Smooth muscle cell (in vitro differentiated cells): ENCODE results near the gene CEP43. TPM values are rescaled to one million over a fixed set of nuclear protein-coding genes. Genes with fewer than 3 reads are reported as not detected.

Experiments used
- DNase-seq: peaks from one replicate; lab custom pipeline; 2025; ENCODE audit not compliant: unreplicated experiment; lab: John Stamatoyannopoulos, UW
- H2AFZ ChIP-seq: fragments of 200-600 bp; sonication (generic); 2 replicates; pipeline ENCODE4 v1.6.0; 2016; ENCODE audit warnings: antibody characterized with exemption, low read depth, mild to moderate bottlenecking
- H3F3A ChIP-seq: fragments of 200-600 bp; sonication (generic); 2 replicates; pipeline ENCODE4 v1.6.0; 2017; ENCODE audit warnings: antibody characterized with exemption, low read depth
- H3K27ac ChIP-seq: fragments of 200-600 bp; sonication (generic); 2 replicates; pipeline ENCODE4 v1.5.1; 2016; ENCODE audit warnings: low read depth, mild to moderate bottlenecking
- H3K27me3 ChIP-seq: fragments of 200-600 bp; sonication (generic); 2 replicates; pipeline ENCODE4 v1.6.1; 2016; ENCODE audit warnings: low read depth, mild to moderate bottlenecking
- H3K36me3 ChIP-seq: fragments of 200-600 bp; sonication (generic); 2 replicates; pipeline ENCODE4 v1.5.1; 2016; ENCODE audit warnings: low read depth
- H3K4me1 ChIP-seq: fragments of 200-600 bp; sonication (generic); 2 replicates; pipeline ENCODE4 v1.5.1; 2016; ENCODE audit warnings: low read depth
- H3K4me2 ChIP-seq: fragments of 200-600 bp; sonication (generic); 2 replicates; pipeline ENCODE4 v1.6.0; 2016; ENCODE audit warnings: mild to moderate bottlenecking
- H3K4me3 ChIP-seq: fragments of 200-600 bp; sonication (generic); 2 replicates; pipeline ENCODE4 v1.5.1; 2016; ENCODE audit warnings: mild to moderate bottlenecking
- H3K79me2 ChIP-seq: fragments of 200-600 bp; sonication (generic); 2 replicates; pipeline ENCODE4 v1.6.0; 2016; ENCODE audit warnings: low read depth, mild to moderate bottlenecking
- H3K9ac ChIP-seq: fragments of 200-600 bp; sonication (generic); 2 replicates; pipeline ENCODE4 v1.6.0; 2016; ENCODE audit warnings: low read depth
- H3K9me3 ChIP-seq: fragments of 200-600 bp; sonication (generic); replicated peaks from 2 replicates; pipeline ENCODE4 v1.5.1; 2016; ENCODE audit warnings: low read depth
- H4K20me1 ChIP-seq: fragments of 200-600 bp; sonication (generic); 2 replicates; pipeline ENCODE4 v1.6.0; 2016; ENCODE audit warnings: low read depth
- WGBS: methylation state at CpG from one replicate; pipeline ENCODE4 v1.1.7; 2016; ENCODE audit warnings: low lambda C conversion rate; 5-methylcytosine and 5-hydroxymethylcytosine counted together
- polyA plus RNA-seq: library from polyadenylated mRNA; unstranded; fragments of >200 nt; fragmentation: Nextera tagmentation; extraction: Ambion mirVana; gene quantifications from 2 replicates; pipeline ENCODE4 v1.2.1, GENCODE V29; 2016
- total RNA-seq: library from RNA; depleted of rRNA; stranded (reverse); fragments of >200 nt; gene quantifications from 2 replicates; pipeline ENCODE4 v1.2.3, GENCODE V29; 2014
- TF ChIP-seq, protein P1 (sequence below): fragments of 200-600 bp; sonication (generic); IDR thresholded peaks from 2 replicates; pipeline ENCODE4 v1.5.1; 2017; ENCODE audit warnings: borderline replicate concordance, mild to moderate bottlenecking, antibody characterized with exemption; ENCODE audit not compliant: insufficient read depth, poor library complexity, severe bottlenecking

CEP43 gene
- total and polyA plus RNA-seq, 2 experiments from 2014 or later = 13.2 to 16.0 TPM

DNA sequence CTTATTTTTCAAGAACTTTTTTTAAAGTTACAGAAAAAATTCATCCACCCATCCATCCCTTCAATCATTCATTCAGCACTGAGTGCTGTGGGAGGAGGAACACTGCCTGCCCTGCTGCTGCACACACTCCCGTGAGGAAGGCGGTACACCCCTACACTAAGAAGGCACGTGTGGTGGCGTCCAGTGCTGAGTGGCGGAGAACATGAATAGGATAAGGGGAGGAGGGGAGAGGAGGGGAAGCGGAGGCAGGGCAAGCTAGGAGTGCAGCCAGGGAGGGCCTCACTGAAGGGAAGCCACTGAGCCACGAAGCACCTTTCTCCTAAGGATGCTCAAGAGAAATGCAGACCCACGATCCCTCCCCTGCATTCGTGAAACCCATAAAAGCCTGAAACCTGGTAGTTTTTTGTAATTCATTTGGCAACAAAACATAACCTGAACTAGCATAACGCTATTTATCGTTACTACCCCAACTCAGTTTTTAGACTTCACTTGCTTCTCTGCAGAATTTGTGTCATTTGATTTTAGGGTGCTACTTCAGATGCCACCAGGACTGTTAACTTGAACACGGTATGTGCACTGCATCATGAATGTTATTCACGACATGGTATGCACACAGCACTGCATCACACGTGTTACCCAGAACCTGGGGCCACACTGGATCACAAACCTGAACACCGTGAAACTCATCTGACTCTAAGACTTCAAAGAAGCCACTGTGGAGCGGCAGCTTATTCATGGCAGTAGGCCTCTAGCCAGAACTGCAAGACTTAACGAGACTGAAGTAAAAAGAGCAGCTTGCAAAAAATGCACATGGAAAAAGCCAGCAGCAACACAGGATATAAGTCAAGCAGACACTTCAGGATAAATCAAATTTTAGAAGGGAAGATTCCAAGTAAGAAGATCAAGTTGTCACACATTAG, 46.4 kb upstream of the CEP43 start:
- no peak overlapping the region for H3K9ac ChIP-seq
- H3K27ac ChIP-seq = no peak overlapping the region
- no peaks in the 10 kb centered on the region for H3K9me3 ChIP-seq
- no peak overlapping the region for H2AFZ ChIP-seq
- no peaks in the 10 kb centered on the region for H3K36me3 ChIP-seq
- TF ChIP-seq, protein P1, sequence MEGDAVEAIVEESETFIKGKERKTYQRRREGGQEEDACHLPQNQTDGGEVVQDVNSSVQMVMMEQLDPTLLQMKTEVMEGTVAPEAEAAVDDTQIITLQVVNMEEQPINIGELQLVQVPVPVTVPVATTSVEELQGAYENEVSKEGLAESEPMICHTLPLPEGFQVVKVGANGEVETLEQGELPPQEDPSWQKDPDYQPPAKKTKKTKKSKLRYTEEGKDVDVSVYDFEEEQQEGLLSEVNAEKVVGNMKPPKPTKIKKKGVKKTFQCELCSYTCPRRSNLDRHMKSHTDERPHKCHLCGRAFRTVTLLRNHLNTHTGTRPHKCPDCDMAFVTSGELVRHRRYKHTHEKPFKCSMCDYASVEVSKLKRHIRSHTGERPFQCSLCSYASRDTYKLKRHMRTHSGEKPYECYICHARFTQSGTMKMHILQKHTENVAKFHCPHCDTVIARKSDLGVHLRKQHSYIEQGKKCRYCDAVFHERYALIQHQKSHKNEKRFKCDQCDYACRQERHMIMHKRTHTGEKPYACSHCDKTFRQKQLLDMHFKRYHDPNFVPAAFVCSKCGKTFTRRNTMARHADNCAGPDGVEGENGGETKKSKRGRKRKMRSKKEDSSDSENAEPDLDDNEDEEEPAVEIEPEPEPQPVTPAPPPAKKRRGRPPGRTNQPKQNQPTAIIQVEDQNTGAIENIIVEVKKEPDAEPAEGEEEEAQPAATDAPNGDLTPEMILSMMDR = no peak
- no peak overlapping the region for H3K4me2 ChIP-seq
- H3K27me3 ChIP-seq = no peaks in the 10 kb centered on the region
- no peaks in the 10 kb centered on the region for H3F3A ChIP-seq
- H4K20me1 ChIP-seq = no peaks in the 10 kb centered on the region
- no peak overlapping the region for H3K4me3 ChIP-seq
- no peak for DNase-seq
- no peaks in the 10 kb centered on the region for H3K79me2 ChIP-seq
- 87% methylated on average over 16 of the region's 17 CpGs for WGBS
- H3K4me1 ChIP-seq = peaks cover 13% of the 10 kb centered on the region

DNA sequence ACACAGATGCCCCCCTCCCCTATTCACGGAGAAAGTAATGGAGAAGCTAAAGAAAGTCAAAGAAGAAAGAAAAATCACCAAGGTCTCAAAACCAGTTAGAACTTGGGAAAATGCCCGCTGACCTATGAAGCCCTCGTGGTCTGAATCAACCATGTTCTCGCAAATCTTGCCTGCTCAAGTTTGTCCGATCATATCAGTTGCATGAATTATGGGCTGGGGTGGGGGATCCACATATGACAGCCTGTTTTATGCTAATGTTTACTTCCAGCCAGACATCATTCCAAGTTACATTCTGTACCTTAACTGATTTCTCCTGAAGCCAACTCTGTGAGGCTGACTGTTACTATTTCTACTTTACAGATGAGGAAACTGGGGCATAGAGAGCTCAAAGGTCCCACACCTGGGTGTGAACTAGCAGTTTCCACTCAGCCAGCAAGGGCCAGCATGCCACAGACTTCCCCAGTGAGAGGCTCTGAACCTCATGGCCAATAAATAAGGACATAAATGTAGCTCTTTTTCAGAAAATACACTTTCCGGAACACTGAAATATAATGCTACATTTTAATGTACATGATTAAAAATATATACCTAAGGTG, 45.0 kb upstream of the CEP43 start:
- H3K4me1 ChIP-seq = peaks cover 13% of the 10 kb centered on the region
- no peak overlapping the region for H3K9ac ChIP-seq
- H3K9me3 ChIP-seq = no peaks in the 10 kb centered on the region
- H2AFZ ChIP-seq = no peak overlapping the region
- WGBS = 91% methylated on average over 6 of the region's 6 CpGs
- no peaks in the 10 kb centered on the region for H4K20me1 ChIP-seq
- no peak overlapping the region for H3K4me3 ChIP-seq
- H3K4me2 ChIP-seq = no peak overlapping the region
- TF ChIP-seq, protein P1 = no peak
- H3K36me3 ChIP-seq = no peaks in the 10 kb centered on the region
- H3K79me2 ChIP-seq = no peaks in the 10 kb centered on the region
- H3K27ac ChIP-seq = no peak overlapping the region
- no peak for DNase-seq
- no peaks in the 10 kb centered on the region for H3F3A ChIP-seq
- no peaks in the 10 kb centered on the region for H3K27me3 ChIP-seq

DNA sequence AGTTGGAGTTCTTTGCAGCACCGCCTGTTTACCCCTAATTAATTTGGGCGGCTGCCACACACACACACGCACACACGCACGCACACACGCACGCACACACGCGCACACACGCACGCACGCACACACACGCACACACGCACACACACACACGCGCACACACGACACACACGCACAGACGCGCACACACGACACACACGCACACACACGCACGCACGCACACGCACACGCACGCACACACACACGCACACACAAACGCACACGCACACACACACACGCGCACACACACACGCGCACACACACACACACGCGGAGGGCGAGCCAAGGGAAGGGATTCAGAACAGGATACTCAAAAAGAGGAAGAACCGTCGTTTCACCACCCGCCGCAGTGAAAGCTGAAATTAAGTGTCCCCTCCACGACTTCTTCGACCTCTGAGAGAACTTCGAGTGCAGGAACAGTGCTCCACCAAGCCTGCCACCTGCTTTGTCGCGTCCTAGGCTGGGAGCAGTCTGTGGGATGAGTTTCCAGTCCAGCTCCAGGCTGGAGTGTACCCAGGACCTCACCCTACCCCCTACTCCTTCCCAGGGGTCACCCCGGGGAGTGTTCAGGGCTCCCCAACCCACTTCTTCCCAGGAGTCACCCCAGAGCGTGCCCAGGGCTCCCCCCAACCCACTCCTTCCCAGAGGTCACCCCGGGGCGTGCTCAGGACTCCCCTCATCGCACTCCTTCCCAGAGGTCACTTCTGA, 43.9 kb upstream of the CEP43 start:
- Histone ChIP-seq H3K9me3 (no peaks in the 10 kb centered on the region), H3K27ac (no peak overlapping the region), H3K9ac (no peak overlapping the region)

More for the DNA sequence above, 43.9 kb upstream of the CEP43 start:
- Histone ChIP-seq H3K36me3 (no peaks in the 10 kb centered on the region), H3K4me3 (peak overlapping the region; percentile 85), H3F3A (no peaks in the 10 kb centered on the region), H3K4me2 (peak overlapping the region; percentile 96), H3K27me3 (no peaks in the 10 kb centered on the region), H2AFZ (peak overlapping the region; percentile 86), H4K20me1 (no peaks in the 10 kb centered on the region), H3K79me2 (no peaks in the 10 kb centered on the region), H3K4me1 (peaks cover 13% of the 10 kb centered on the region)
- DNase-seq = no peak
- WGBS = 73% methylated on average over 35 of the region's 52 CpGs
- TF ChIP-seq, protein P1 = no peak
